KMS-11 (cell line): ENCODE measurements around the gene HVCN1.

Experiments
- H2AFZ ChIP-seq: fragments of 200-600 bp; sonication (generic); 2 replicates; pipeline ENCODE4 v1.6.1; 2016; ENCODE audit warnings: antibody characterized with exemption, mixed run types, low read depth
- H3K27ac ChIP-seq: fragments of 200-600 bp; sonication (generic); 2 replicates; pipeline ENCODE4 v1.6.1; 2016; ENCODE audit warnings: mild to moderate bottlenecking, mixed run types
- H3K27me3 ChIP-seq: fragments of 200-600 bp; sonication (generic); 2 replicates; pipeline ENCODE4 v1.6.1; 2017; ENCODE audit warnings: mild to moderate bottlenecking, low read depth, mixed run types, moderate library complexity; ENCODE audit not compliant: insufficient read depth
- H3K36me3 ChIP-seq: fragments of 200-600 bp; sonication (generic); 2 replicates; pipeline ENCODE4 v1.6.1; 2017; ENCODE audit warnings: mild to moderate bottlenecking, mixed run types; ENCODE audit not compliant: insufficient read depth
- H3K4me1 ChIP-seq: fragments of 200-600 bp; sonication (generic); 2 replicates; pipeline ENCODE4 v1.6.1; 2016; ENCODE audit warnings: mild to moderate bottlenecking, low read depth, mixed run types; ENCODE audit not compliant: poor library complexity, severe bottlenecking
- H3K4me2 ChIP-seq: fragments of 200-600 bp; sonication (generic); 2 replicates; pipeline ENCODE4 v1.7.0; 2016; ENCODE audit warnings: mild to moderate bottlenecking, mixed run types
- H3K4me3 ChIP-seq: fragments of 200-600 bp; sonication (generic); IDR thresholded peaks from 2 replicates; pipeline ENCODE4 v1.6.1; 2017; ENCODE audit warnings: low read depth, low read length, mixed read lengths; ENCODE audit not compliant: insufficient read depth
- H3K79me2 ChIP-seq: fragments of 200-600 bp; sonication (generic); 2 replicates; pipeline ENCODE4 v1.6.1; 2016; ENCODE audit warnings: low read depth, mixed run types; ENCODE audit not compliant: insufficient read depth
- H3K9ac ChIP-seq: fragments of 200-600 bp; sonication (generic); 2 replicates; pipeline ENCODE4 v1.6.1; 2016; ENCODE audit warnings: mild to moderate bottlenecking, mixed run types
- H4K20me1 ChIP-seq: fragments of 200-600 bp; sonication (generic); 2 replicates; pipeline ENCODE4 v1.6.1; 2016; ENCODE audit warnings: mild to moderate bottlenecking, mixed run types; ENCODE audit not compliant: insufficient read depth
- TF ChIP-seq, protein P1 (sequence below): fragments of 200-600 bp; sonication (generic); conservative IDR thresholded peaks from 2 replicates; pipeline ENCODE4 v1.6.1; 2017; ENCODE audit warnings: low read depth, mild to moderate bottlenecking, antibody characterized with exemption, low read length, moderate library complexity, mixed read lengths

Gene HVCN1

DNA sequence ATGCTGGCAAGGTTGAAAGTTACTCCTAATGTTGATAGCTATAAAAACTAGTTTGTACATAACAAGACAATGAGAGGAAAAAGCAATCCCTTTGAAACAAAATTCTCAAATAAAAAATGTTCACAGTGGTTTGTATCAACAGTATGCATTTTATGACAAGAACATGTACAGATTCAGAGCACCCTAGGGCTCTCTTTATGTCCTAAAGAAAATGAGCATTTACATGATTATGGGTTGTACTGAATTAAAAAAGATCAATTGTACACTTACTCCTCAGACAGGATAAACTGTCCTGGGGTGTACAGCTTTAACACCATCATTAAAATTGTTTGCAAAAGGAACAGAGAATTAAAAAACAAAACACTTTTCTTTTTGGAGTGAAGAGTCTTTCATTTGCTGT is 31.6 kb upstream of the HVCN1 start:
- Histone ChIP-seq H4K20me1 (peaks cover 8% of the 10 kb centered on the region; the same call in 1 of the 2 replicates), H3K27ac (no peak overlapping the region), H3K79me2 (peaks cover 12% of the 10 kb centered on the region; the same call in 1 of the 2 replicates), H3K4me3 (no peak overlapping the region), H3K4me1 (peaks cover 28% of the 10 kb centered on the region), H3K36me3 (peaks cover 8% of the 10 kb centered on the region; the same call in 1 of the 2 replicates), H3K9ac (no peak overlapping the region), H3K4me2 (no peak overlapping the region), H2AFZ (no peak overlapping the region), H3K27me3 (no peaks in the 10 kb centered on the region)
- TF ChIP-seq, protein P1, sequence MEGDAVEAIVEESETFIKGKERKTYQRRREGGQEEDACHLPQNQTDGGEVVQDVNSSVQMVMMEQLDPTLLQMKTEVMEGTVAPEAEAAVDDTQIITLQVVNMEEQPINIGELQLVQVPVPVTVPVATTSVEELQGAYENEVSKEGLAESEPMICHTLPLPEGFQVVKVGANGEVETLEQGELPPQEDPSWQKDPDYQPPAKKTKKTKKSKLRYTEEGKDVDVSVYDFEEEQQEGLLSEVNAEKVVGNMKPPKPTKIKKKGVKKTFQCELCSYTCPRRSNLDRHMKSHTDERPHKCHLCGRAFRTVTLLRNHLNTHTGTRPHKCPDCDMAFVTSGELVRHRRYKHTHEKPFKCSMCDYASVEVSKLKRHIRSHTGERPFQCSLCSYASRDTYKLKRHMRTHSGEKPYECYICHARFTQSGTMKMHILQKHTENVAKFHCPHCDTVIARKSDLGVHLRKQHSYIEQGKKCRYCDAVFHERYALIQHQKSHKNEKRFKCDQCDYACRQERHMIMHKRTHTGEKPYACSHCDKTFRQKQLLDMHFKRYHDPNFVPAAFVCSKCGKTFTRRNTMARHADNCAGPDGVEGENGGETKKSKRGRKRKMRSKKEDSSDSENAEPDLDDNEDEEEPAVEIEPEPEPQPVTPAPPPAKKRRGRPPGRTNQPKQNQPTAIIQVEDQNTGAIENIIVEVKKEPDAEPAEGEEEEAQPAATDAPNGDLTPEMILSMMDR = no peak

DNA sequence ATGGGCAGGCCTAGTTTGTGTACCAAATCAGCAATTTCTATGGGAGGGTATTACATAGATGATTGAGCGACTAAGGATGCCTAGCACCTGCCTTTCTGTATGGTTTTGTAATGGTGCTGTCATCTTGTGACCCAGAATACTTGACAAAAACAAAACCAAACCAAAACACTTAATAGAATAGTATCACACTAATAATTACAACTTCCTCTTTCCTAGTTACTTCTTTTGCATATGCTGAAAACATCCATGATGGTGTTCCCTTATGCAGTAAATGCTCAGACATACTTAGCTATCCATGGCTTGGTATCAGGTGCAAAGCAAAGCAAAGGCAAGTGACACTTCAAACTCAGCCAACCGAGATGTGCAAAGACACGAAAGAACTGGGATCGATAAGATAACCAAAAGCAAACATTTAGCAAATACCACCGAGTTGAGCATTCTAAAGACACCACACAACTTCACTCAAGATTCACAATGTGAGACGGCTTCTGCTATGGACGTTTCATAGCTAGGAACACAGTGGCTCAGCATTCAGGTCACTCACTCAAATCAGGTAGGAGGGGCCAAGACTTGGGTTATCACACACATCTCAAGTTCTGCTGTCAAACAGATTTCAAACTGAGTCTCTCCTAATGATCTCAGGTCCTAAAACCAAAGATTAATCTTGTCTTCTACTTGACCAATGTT is 29.4 kb upstream of the HVCN1 start:
- no peak overlapping the region for H2AFZ ChIP-seq
- peaks cover 28% of the 10 kb centered on the region for H3K4me1 ChIP-seq
- TF ChIP-seq, protein P1 = no peak
- H3K36me3 ChIP-seq = peaks cover 8% of the 10 kb centered on the region; the same call in 1 of the 2 replicates
- H3K79me2 ChIP-seq = no peaks in the 10 kb centered on the region
- peak overlapping the region; percentile 42; the same call in 1 of the 2 replicates for H3K4me2 ChIP-seq
- H3K9ac ChIP-seq = no peak overlapping the region
- H3K4me3 ChIP-seq = no peak overlapping the region
- H3K27ac ChIP-seq = peak overlapping the region; percentile 31; the same call in 1 of the 2 replicates
- no peaks in the 10 kb centered on the region for H3K27me3 ChIP-seq
- H4K20me1 ChIP-seq = no peaks in the 10 kb centered on the region

DNA sequence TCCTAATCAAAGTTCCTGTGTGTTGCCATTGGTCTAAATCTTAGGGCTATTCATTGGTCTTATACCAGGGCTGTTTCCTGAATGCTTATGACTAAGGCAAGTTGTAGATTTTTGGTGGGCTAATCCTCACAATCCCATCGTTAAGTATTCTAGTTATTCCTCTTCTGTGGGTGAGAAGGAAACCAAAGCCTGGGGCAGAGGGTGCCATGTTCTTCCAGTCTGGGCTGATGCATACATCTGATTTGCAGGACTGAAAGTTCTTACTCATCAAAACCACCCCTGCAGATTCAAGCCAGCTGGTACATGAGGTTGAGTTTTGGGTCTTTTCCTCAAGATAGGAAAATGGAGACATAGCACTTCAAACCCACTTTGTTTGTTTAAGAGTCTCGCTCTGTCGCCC is 28.1 kb upstream of the HVCN1 start:
- peaks cover 8% of the 10 kb centered on the region; the same call in 1 of the 2 replicates for H3K36me3 ChIP-seq

DNA sequence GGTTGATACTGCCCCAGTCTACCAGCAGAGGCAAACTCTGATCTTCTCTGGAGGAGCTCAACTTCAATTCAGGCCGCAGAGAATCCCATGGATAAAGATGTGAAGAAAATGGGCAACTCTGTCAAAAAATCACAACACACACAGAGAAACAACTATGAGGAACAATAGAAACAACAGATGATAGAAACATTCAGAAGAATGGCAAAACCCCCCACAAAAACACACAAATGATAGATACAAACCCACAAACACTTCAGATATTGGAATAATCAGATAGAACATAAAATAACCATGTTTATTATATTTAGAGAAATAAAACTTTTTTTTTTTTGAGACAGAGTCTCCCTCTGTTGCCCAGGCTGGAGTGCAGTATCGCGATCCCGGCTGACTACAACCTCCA is 20.0 kb upstream of the HVCN1 start:
- Histone ChIP-seq H3K9ac (no peak overlapping the region), H3K4me3 (no peak overlapping the region), H3K27me3 (no peaks in the 10 kb centered on the region), H3K36me3 (no peaks in the 10 kb centered on the region), H4K20me1 (no peaks in the 10 kb centered on the region), H3K4me2 (no peak overlapping the region), H2AFZ (no peak overlapping the region), H3K4me1 (no peaks in the 10 kb centered on the region), H3K79me2 (no peaks in the 10 kb centered on the region), H3K27ac (no peak overlapping the region)
- TF ChIP-seq, protein P1 = no peak

More for the DNA sequence above, 28.1 kb upstream of the HVCN1 start:
- peak overlapping the region; percentile 31; the same call in 1 of the 2 replicates for H3K27ac ChIP-seq
- no peak overlapping the region for H3K4me3 ChIP-seq
- H3K4me1 ChIP-seq = peaks cover 28% of the 10 kb centered on the region
- TF ChIP-seq, protein P1 = no peak
- H3K79me2 ChIP-seq = no peaks in the 10 kb centered on the region
- no peak overlapping the region for H2AFZ ChIP-seq
- no peaks in the 10 kb centered on the region for H3K27me3 ChIP-seq
- no peak overlapping the region for H3K9ac ChIP-seq
- no peaks in the 10 kb centered on the region for H4K20me1 ChIP-seq
- peak overlapping the region; percentile 42; the same call in 1 of the 2 replicates for H3K4me2 ChIP-seq
